ENCODE results near the gene ADAMTS14.
"Not testable (repeated sequence)": the region's sequence is repeated elsewhere in the genome, so short reads cannot be mapped to it uniquely, and the experiment has no call there.

The ADAMTS14 gene

GRCh38 chr10:70656489-70656888, 15.8 kb upstream of the ADAMTS14 start:
- no peak for DNase-seq

GRCh38 chr10:70657041-70657440, 15.3 kb upstream of the ADAMTS14 start:
- no peak for DNase-seq

GRCh38 chr10:70658582-70659136, 13.6 kb upstream of the ADAMTS14 start:
- no peak for DNase-seq

DNA sequence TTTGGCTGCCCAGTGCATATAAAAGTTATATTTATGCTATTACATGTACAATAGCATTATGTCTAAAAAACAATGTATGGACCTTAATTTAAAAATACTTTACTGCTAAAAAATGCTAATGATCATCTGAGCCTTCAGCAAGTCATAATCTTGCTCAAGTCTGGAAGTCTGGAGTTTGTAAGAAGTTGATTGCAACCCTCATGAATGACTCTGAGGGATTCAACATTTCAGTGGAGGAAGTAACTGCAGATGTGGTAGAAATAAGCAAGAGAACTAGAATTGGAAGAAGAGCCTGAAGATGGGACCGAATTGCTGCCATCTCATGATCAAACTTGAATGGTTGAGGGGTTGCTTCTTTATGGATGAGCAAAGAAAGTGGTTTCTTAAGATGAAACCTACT, 13.0 kb upstream of the ADAMTS14 start:
- DNase-seq: no peak

GRCh38 chr10:70660722-70661121, 11.6 kb upstream of the ADAMTS14 start:
- DNase-seq: no peak

DNA sequence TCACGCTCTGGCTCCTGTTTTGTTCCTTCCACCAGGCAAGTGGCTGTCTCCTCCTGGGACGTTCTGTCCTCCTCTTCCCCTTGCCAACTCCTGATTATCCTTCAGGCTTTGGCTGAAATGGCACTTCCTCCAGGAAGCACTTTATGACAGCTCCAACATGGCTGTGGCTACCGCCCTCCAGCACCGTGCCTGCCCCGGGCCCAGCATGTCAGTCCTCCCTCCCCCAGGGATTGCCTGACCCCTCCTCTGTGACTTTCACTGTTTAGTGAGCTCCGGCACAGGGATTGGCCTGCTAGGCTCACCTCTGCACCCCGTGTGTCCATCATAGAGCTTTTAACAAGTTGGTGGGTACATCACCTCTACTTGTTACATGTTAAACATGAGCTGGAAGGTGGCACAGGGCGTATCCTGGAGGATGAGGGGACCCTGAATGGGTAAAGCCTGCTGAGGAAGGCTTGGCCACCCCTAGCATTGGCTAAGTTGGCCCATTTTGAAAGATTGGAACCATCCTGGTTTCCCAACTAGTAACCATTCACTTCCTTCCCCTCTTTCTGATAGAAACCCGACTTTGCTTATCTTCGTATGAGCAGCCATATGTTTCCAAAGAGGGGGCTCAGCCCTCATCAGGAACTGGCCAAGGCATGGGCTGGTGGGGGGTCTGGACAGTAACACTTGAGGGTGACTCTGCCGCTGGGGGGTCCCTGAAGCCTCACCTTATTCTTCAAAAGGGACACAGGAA, 10.5 kb upstream of the ADAMTS14 start:
- no peak for DNase-seq

- DNase-seq: no peak
Measured at GRCh38 chr10:70662362-70663220, 9.7 kb upstream of the ADAMTS14 start.

GRCh38 chr10:70663458-70664409, 8.6 kb upstream of the ADAMTS14 start:
- not testable (repeated sequence) for DNase-seq

GRCh38 chr10:70664702-70665195, 7.6 kb upstream of the ADAMTS14 start:
- DNase-seq: no peak

- DNase-seq: no peak
Measured at GRCh38 chr10:70666960-70667798, 5.1 kb upstream of the ADAMTS14 start.

DNA sequence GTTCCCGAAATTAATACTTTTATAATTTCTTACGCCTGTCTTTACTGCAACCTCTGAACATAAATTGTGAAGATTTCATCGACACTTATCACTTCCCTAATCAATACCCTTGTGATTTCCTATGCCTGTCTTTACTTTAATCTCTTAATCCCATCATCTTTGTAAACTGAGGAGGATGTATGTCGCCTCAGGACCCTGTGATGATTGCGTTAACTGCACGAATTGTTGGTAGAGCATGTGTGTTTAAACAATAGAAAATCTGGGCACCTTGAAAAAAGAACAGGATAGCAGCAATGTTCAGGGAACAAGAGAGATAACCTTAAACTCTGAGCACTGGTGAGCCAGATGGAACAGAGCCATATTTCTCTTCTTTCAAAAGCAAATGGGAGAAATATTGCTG, 4.5 kb upstream of the ADAMTS14 start:
- DNase-seq: not testable (repeated sequence)

DNA sequence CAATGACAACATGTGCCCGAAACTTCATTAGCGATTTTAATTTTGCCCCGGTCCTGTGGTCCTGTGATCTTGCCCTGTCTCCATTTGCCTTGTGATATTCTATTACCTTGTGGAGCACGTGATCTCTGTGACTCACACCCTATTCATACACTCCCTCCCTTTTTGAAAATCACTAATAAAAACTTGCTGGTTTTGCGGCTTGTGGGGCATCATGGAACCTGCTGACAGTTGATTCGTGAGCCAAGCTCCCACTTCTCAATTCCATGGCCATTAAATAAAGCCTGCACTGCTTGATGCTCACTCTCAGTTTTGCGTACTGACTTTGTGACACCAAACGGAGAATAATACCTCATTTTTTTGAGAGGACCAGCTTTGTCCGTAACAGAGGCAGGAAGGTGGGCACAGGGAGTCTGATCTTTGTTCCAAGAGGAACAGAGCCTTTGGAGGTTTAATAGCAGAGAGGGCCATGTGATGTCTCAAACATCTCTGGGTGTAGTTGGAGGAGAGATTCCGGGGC, 3.8 kb upstream of the ADAMTS14 start:
- no peak for DNase-seq

DNA sequence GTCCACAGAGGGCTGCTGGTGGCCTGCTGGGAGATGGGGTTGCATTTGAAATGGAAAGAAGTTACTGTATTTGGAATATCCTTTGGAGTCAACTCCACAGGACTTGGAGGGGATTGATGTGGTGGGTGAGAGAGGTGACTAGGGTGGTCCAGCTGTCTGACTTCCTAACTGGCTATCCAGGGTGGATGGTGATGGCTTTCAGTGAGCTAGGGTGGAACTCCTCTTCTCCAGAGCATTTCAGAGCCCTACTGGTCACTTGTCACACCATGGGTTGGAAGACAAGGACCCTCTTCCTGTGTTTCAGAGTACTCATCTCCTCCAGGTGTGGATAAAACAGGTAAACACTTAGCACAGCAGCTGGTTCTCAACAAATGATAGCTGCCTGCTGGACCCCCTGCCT, 3.3 kb upstream of the ADAMTS14 start:
- no peak for DNase-seq

- DNase-seq: no peak
Measured at GRCh38 chr10:70669732-70670317, 2.5 kb upstream of the ADAMTS14 start.

GRCh38 chr10:70671619-70672164, 614 bp upstream of the ADAMTS14 start:
- DNase-seq: no peak

DNA sequence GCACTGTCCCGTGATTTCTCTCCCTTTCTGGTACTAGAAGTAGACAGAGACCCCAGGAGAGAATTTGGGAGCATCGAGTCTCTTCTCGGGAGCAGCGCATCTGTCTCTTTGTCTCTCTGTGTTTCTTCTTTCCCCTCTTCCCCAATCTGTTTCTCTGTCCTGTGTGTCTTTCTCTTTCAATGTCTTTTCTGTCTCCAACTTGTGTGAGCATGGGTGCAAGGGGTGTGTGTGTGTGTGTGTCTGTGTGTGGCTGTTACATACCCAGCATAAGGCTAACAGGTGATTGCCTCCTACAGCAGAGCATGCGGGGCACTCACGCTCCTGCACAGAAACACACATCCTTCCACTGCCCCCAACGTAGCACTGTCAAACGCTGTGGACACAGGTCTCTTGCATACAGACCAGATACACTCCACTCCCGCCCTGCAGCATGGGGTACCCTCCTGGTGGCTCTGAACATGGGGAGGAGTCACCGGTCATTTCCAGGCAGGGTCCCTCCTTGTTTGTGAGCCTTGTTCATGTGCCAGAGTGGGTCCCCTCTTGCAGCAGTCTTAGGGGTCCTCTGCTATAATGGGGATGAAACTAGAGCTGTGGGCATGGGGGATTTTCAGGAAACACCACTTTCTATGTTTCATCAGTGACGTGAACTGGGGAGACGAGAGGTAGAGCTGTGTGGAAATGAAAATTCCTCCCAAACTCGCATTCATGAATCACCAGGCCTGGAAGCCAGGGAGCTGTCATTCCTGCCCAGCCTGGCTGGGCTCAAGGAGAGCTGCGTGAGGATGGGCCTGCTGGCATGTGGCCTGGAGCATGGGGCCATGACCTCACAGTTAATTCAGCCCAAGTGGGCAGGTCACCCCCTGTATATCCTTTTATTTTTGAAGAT, 980 bp downstream of the ADAMTS14 start:
- no peak for DNase-seq

GRCh38 chr10:70673929-70674559, 1.7 kb downstream of the ADAMTS14 start:
- no peak for DNase-seq

- DNase-seq: no peak
Measured at GRCh38 chr10:70674560-70675495, 2.5 kb downstream of the ADAMTS14 start.

All from RPMI8226 (cell line).